Stimulated activated CD4-positive, alpha-beta T cell treated with anti-CD3 and anti-CD28 coated beads, Interleukin-4, amount 100 ng/mL, for 48 hours (primary cell): ENCODE measurements around the gene RNU5D-1.

Experiments used
- DNase-seq, 2 donors: peaks; one replicate each; pipeline ENCODE4 v3.0.0-alpha.2; 2020; ENCODE audit warnings: low read depth in 2 of 2

The RNU5D-1 gene

GRCh38 chr1:44733365-44733764 is 2.4 kb upstream of the RNU5D-1 start:
- no peak for DNase-seq

GRCh38 chr1:44724955-44725698 is 5.8 kb downstream of the RNU5D-1 start:
- no peak for DNase-seq

- DNase-seq: no peak
Observed at GRCh38 chr1:44724296-44724954, 6.5 kb downstream of the RNU5D-1 start.

GRCh38 chr1:44723496-44724295 is 7.3 kb downstream of the RNU5D-1 start:
- DNase-seq: no peak

DNA sequence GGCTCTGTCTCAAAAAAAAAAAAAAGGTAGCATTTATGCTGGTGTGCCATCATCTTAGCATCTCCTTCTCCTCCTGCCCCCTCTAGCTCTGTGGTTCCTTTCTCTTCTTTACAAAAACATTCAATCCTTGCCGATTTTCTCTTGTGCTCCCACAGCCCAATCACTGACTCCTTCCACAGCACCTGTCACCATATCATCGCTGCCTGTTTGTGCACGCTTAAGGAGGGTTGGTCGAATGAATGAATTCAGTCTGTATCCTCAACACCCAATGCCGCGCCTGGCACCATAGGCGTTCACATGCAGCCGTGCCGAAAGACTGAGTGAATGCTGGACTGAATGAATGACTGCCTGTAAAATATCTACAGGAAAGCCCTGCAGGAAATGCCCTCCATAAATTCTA is 7.9 kb downstream of the RNU5D-1 start:
- no peak for DNase-seq

DNA sequence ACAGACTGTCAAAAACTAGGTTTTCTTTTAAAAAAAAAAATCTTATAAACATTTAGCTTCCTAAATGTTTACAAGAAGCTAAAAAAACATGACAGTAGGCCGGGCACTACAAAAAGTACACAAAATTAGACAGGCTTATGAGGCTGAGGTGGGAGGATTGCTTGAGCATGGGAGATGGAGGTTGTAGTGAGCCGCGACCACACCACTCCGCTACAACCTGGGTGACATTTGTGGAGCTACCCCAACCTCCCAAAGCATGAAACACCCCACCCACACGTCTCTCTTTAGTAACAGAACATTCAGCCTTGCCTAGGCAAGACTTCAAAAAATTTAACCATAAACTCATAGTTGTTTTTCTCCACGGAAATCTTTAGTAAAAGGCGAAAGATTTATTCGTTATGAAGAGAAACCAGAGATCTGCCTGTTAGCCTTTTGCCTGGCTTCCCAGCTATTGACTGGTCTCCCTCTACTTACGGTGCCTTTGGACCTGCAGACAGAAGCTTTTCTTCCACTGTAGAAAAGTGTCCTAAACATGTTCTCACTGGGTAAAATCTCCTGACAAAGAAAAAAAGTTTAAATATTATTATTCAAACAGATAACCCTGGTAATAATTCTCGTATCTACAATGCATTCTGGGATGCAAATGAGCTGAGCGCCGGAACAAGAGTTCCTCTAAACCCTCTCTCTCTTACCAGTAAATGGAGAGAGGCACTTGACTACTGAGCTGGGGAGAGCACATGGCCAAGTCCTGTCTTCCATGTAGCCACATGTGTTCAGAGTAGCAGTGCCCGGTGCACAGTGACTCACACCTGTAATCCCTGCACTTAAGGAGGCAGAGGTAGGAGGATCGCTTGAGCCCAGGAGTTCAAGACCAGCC is 9.2 kb downstream of the RNU5D-1 start:
- peak; percentile 67 to 83 for DNase-seq

DNA sequence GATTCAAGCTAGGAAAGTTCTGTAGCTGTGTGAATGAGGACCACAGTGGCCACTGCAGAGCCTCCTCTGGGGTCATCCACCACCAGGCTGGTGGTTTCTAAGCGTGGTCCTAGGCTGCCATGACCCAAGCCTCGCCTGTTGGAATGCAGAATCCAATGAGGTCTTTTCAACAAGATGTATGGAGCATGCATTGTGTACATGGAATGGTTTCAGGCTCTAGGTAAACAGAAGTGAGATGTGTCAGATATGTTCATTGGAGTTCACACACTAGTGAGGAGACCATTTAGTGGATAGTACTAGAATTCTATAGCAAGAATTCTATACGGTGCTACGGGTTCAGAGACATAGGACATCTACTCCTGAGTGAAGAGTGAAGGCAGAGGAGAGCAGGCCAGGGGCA is 10.7 kb downstream of the RNU5D-1 start:
- DNase-seq: no peak

- DNase-seq: no peak
Observed at GRCh38 chr1:44719318-44719717, 11.7 kb downstream of the RNU5D-1 start.

DNA sequence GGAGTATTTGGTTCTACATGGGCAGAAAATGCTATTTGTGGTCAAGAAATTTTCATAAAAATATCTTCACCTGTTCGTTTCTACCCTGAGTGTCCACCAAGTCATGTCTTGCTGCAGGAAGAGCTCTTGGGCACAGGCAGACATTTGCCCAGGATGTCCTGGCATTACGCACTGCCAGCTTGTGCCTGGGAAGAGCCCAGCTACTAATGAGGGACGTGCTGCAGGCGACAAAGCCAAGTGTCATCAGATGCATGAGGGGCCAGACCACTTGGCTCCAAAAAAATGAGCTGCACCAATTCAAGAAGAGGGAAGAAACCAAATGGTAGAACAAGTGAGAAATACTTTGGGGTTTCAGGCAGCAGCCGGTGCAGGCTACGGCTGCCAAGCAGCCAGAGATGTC is 12.9 kb downstream of the RNU5D-1 start:
- no peak for DNase-seq

DNA sequence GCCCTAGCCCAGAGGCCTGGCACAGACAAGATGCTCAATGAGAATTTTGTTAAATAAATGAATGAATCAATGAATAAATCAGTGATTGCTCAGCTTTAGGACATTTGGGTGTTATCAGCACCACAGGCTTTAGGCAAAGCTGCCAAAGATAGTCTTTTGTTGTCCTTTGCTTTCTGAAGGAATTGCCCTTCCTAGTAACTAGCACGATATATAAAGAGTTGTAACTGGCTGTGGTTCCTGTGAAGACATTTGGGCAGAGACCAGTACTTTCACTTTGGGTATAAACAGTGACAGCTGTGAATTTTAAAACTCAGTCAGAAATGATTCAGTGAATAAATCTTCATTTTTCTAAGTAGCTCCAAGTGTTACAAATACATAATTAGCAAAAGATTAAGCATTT is 13.3 kb downstream of the RNU5D-1 start:
- DNase-seq: no peak

DNA sequence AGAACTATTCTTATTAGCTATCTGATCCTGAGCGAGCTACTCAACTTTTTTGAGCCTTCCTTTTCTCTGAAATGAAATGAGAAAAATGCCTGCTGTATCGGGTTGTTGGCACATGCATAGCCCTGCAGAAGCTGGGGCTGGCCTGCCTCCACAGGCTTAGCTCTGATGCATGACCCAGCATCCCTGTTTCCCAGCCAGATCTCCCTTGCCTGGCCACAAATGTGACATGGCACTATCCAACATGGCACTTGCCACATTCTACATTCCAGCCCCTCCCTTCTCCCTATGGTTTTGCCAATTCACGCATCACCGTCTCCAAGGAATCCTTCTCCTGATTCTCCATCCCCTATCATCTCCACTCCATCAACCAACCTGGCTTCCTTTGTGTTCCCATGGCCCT is 13.8 kb downstream of the RNU5D-1 start:
- DNase-seq: no peak

GRCh38 chr1:44714944-44715571 is 15.9 kb downstream of the RNU5D-1 start:
- peak in 1 of 2 donors; percentile 47 for DNase-seq

- no peak for DNase-seq
Observed at GRCh38 chr1:44714532-44714931, 16.4 kb downstream of the RNU5D-1 start.

DNA sequence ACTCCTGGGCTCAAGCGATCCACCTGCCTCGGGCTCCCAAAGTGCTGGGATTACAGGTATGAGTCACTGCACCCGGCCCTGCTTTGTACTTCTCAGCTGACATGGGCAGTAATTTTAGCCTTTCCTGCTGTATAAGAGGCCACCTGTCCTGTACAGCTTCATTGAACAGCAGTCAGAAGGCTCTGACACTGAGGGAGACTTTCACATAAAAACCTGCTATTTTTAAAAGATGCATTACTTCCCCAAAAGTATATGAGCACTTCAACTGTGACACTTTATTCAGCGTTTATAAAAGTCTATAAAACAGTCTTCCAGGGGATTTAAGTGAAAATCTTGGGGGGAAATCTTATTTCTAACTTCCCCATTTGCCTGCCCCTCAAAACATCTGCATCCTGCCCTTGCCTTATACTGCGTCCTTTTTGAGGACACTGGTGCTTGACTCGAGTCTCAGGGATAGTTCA is 17.6 kb downstream of the RNU5D-1 start:
- no peak for DNase-seq

- DNase-seq: no peak
Observed at GRCh38 chr1:44707959-44708831, 22.8 kb downstream of the RNU5D-1 start.

- DNase-seq: no peak
Observed at GRCh38 chr1:44707112-44707881, 23.7 kb downstream of the RNU5D-1 start.

- no peak for DNase-seq
Observed at GRCh38 chr1:44705938-44706337, 25.0 kb downstream of the RNU5D-1 start.

DNA sequence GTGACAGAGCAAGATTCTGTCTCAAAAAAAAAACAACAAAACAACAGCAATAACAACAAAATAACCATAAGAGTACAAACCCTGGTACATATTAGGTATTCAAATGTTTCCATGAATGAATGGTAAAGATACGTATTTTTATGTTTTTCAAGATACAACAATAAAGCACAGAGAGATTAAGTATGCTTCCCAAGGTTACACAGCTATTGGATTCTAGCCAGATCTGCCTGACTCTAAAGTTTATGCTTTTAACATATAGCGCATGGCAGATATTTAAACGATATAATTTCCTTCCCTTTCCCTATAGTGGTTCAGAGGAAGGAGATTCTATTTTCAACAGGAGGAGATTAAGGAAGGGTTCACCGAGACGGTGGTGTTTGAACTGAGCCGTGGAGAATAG is 25.5 kb downstream of the RNU5D-1 start:
- DNase-seq: no peak

- no peak for DNase-seq
Observed at GRCh38 chr1:44701141-44701573, 29.8 kb downstream of the RNU5D-1 start.
